PFSK-1 (cell line): ENCODE data around the gene HES2.

ENCODE experiments used
- FOXP2 ChIP-seq: optimal IDR thresholded peaks from 2 replicates; pipeline ENCODE3; 2011; ENCODE audit warnings: borderline replicate concordance, control low read depth, inconsistent platforms; ENCODE audit not compliant: insufficient read depth; ENCODE audit errors: extremely low read length, extremely low read depth
- POLR2AphosphoS5 ChIP-seq: IDR thresholded peaks from 2 replicates; pipeline ENCODE4 v1.6.1; 2012; ENCODE audit warnings: low read depth, mild to moderate bottlenecking, control low read depth, low read length, moderate library complexity
- REST ChIP-seq, 2 experiments: IDR thresholded peaks; 2 replicates each; pipeline versions ENCODE4 v1.6.1 to v1.8.0; 2011 to 2012; ENCODE audit warnings: low read depth in 2 of 2, low read length in 2 of 2, control low read depth in 1 of 2, inconsistent platforms in 1 of 2, mild to moderate bottlenecking in 1 of 2, moderate library complexity in 1 of 2; ENCODE audit not compliant: insufficient read depth in 1 of 2
- SIN3A ChIP-seq: IDR thresholded peaks from 2 replicates; pipeline ENCODE4 v1.6.1; 2012; ENCODE audit warnings: mild to moderate bottlenecking, low read length, moderate library complexity, borderline replicate concordance; ENCODE audit not compliant: insufficient read depth
- TAF1 ChIP-seq: IDR thresholded peaks from 2 replicates; pipeline ENCODE4 v1.6.1; 2012; ENCODE audit warnings: low read length, control low read depth, borderline replicate concordance; ENCODE audit not compliant: insufficient read depth

Gene HES2

DNA sequence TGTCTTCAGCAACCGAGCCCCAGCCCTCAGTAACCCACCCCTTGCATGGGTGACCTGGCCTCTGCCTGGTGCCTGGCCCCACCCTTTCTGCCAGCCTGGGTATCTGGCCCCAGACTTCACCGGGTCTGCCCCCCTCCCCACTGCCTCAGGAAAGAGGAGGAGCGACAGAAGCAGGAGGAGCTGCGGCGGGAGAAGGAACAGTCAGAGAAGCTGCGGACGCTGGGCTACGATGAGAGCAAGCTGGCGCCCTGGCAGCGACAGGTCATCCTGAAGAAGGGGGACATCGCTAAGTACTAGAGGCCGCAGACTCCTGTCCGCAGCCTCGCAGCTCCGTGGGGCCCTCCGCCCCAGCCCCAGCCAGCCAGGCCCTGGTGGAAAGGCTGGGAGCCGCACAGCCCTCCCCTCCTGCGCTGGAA is 40.1 kb upstream of the HES2 start:
- TF ChIP-seq TAF1 (no peak), POLR2AphosphoS5 (no peak), REST (IDR thresholded peaks at IDR 0.05; ENCODE audit: insufficient read depth in 1 of 2, low read depth in 2 of 2, low read length in 2 of 2) (no peak), FOXP2 (no peak), SIN3A (no peak)

- TF ChIP-seq FOXP2, result no peak
- TF ChIP-seq TAF1, result no peak
- no peak for TF ChIP-seq SIN3A
- no peak for TF ChIP-seq POLR2AphosphoS5
- no peak for TF ChIP-seq REST (IDR thresholded peaks at IDR 0.05; ENCODE audit: insufficient read depth in 1 of 2, low read depth in 2 of 2, low read length in 2 of 2)
Measured at GRCh38 chr1:6456800-6457466, 37.2 kb upstream of the HES2 start.

GRCh38 chr1:6454856-6455751 is 35.4 kb upstream of the HES2 start:
- TF ChIP-seq TAF1, result no peak
- TF ChIP-seq FOXP2, result no peak
- TF ChIP-seq POLR2AphosphoS5, result no peak

DNA sequence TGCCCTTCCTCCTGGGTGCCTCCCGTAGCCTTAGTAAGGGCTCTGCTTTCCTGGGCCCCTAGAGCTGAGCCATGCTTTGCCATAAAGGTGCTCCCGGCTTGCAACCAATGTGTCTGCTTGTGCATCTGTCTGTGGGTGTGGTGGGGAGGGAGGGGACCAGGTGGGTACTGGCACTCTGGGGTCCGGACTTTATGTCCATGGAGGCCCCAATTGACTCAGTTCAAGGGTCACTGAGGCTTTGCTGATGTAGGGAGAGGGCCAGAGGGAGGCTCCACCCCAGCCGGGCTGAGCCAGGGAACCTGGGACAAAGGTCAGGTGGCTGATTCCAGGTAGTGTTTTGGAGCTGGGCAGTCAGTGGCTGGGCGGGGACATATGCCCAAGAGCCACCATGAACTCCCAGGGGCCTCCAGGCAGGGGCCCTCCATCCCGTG is 31.2 kb upstream of the HES2 start:
- TF ChIP-seq POLR2AphosphoS5 (no peak), FOXP2 (no peak), REST (IDR thresholded peaks at IDR 0.05; ENCODE audit: insufficient read depth in 1 of 2, low read depth in 2 of 2, low read length in 2 of 2) (no peak), TAF1 (no peak), SIN3A (no peak)

- TF ChIP-seq SIN3A (no peak), FOXP2 (no peak), POLR2AphosphoS5 (no peak), REST (IDR thresholded peaks at IDR 0.05; ENCODE audit: insufficient read depth in 1 of 2, low read depth in 2 of 2, low read length in 2 of 2) (no peak), TAF1 (no peak)
Measured at GRCh38 chr1:6450005-6450450, 30.3 kb upstream of the HES2 start.
